Right cardiac atrium (tissue), 5 donors: ENCODE data around the gene DYNLT2. TPM values are rescaled to one million over a fixed set of nuclear protein-coding genes. Genes with fewer than 3 reads are reported as not detected.

Source experiments
- ATAC-seq, 2 donors: fragments of 200-7000 bp; cut with Tn5 transposase; one replicate each; pipeline versions ENCODE4 v1.8.0 to v1.9.1; 2020; ENCODE audit warnings: moderate library complexity in 2 of 2, mild to moderate bottlenecking in 1 of 2
- DNase-seq, 3 donors: peaks; one replicate each; pipeline ENCODE4 v3.0.0-alpha.2; 2020
- H3K27ac ChIP-seq: one replicate; pipeline ENCODE4 v1.5.1; 2013; ENCODE audit warnings: mild to moderate bottlenecking, low read length, control low read depth, moderate library complexity
- H3K27me3 ChIP-seq: one replicate; pipeline ENCODE4 v1.6.1; 2013; ENCODE audit not compliant: control insufficient read depth, insufficient read depth
- H3K4me1 ChIP-seq: one replicate; pipeline ENCODE4 v1.6.1; 2013; ENCODE audit warnings: low read length; ENCODE audit not compliant: control insufficient read depth, insufficient read depth
- H3K4me3 ChIP-seq: one replicate; pipeline ENCODE4 v1.5.1; 2013; ENCODE audit warnings: low read length, control low read depth
- H3K9me3 ChIP-seq: one replicate; pipeline ENCODE4 v1.6.1; 2013; ENCODE audit warnings: low read length; ENCODE audit not compliant: control insufficient read depth
- WGBS: extraction: QIAGEN DNeasy Blood & Tissue Kit; methylation state at CpG from one replicate; pipeline ENCODE4 v1.1.7; 2013; 5-methylcytosine and 5-hydroxymethylcytosine counted together
- intact Hi-C, 4 donors: fragments of 100-400 bp; cut with DNase I; formaldehyde crosslinking; loops; one replicate each; pipeline versions ENCODE4 v1.11.0 to v1.14.0; 2022 to 2023
- polyA plus RNA-seq: library from polyadenylated mRNA; stranded (reverse); fragments of 200-250 nt; gene quantifications from one replicate; pipeline ENCODE4 v1.2.3, GENCODE V29; 2013
- total RNA-seq, 4 donors: library from RNA; stranded (reverse); fragmentation: NEBNext Ultra II Directional; extraction: Animal tissue kit (Norgen Biotek cat#: 25700); gene quantifications; one replicate each; pipeline ENCODE4 v1.2.1, GENCODE V29; 2021
- donor health status: healthy with polysubstance abuse.
- donor health status: DM: no; HTN: yes; CAD: no.
- donor health status: DM: no; HTN: no; CAD: no.
- donor health status: DM: no; HTN: yes; CAD: no; lungs with severe emphysema.
- donor health status: DM: yes; HTN: yes; CAD: no.

DYNLT2 gene
- total and polyA plus RNA-seq, 5 donors = 0.77 to 1.2 (median 1.0) TPM

DNA sequence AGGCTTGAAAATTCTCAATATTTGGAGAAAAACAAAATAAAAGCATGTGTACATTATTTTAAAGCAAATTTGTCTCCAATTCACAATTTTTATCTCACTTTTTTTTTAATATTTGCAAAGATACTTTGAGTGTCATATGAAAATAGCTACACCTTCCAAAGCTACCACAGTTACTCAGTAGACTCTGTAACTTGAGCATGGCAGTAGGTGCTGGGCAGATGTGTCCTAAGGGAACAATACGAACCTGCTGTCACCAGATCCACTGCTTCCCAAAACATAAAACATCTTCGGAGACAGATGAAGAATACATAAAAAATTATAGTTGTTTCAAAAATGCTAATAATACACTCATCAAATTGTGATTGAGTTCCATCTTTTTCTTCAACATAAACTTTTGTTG is 60.1 kb downstream of the DYNLT2 start:
- Histone ChIP-seq H3K9me3 (no peaks in the 10 kb centered on the region), H3K27ac (no peak overlapping the region), H3K4me1 (no peaks in the 10 kb centered on the region), H3K27me3 (no peaks in the 10 kb centered on the region), H3K4me3 (no peak overlapping the region)
- DNase-seq (no peak), ATAC-seq (no peak)
- intact Hi-C loops = no loop called here
- WGBS = 96% methylated on average over 2 of the region's 2 CpGs

Other genes with a start within 250 kb of the DYNLT2 start
- gene WDR27, start 49.5 kb downstream of the DYNLT2 start, total RNA-seq = 10 to 100 TPM in 3 of 4 donors, 1 to 10 TPM in 1; 9.6 to 13.6 (median 11.8) TPM
- 6.3 TPM for gene WDR27, start 49.5 kb downstream of the DYNLT2 start, polyA plus RNA-seq
- 10 to 100 TPM; 14.6 to 16.1 (median 14.8) TPM for gene C6orf120, start 49.4 kb downstream of the DYNLT2 start, total RNA-seq
- 7.5 TPM for gene C6orf120, start 49.4 kb downstream of the DYNLT2 start, polyA plus RNA-seq
- 10 to 100 TPM; 59.6 to 70.0 (median 61.0) TPM for gene PHF10, start 27.1 kb downstream of the DYNLT2 start, total RNA-seq
- gene PHF10, start 27.1 kb downstream of the DYNLT2 start, polyA plus RNA-seq = 40.5 TPM
- gene ERMARD, start 50 bp upstream of the DYNLT2 start, total RNA-seq = 10 to 100 TPM; 10.3 to 13.2 (median 12.2) TPM
- gene ERMARD, start 50 bp upstream of the DYNLT2 start, polyA plus RNA-seq = 11.1 TPM